NCI-H2171 (cell line): ENCODE measurements around the gene CHD8.

ENCODE experiments used
- DNase-seq: peaks from one replicate; lab custom pipeline; 2025; lab: John Stamatoyannopoulos, UW

The CHD8 gene

GRCh38 chr14:21369949-21370679 is 85.8 kb downstream of the CHD8 start:
- DNase-seq = no peak

- DNase-seq = no peak
Observed at GRCh38 chr14:21367582-21368144, 88.3 kb downstream of the CHD8 start.

GRCh38 chr14:21356511-21356910 is 99.4 kb downstream of the CHD8 start:
- DNase-seq = no peak

GRCh38 chr14:21352587-21352986 is 103.3 kb downstream of the CHD8 start:
- DNase-seq = no peak

GRCh38 chr14:21350539-21350938 is 105.4 kb downstream of the CHD8 start:
- DNase-seq = no peak

- no peak for DNase-seq
Observed at GRCh38 chr14:21347201-21347600, 108.7 kb downstream of the CHD8 start.

DNA sequence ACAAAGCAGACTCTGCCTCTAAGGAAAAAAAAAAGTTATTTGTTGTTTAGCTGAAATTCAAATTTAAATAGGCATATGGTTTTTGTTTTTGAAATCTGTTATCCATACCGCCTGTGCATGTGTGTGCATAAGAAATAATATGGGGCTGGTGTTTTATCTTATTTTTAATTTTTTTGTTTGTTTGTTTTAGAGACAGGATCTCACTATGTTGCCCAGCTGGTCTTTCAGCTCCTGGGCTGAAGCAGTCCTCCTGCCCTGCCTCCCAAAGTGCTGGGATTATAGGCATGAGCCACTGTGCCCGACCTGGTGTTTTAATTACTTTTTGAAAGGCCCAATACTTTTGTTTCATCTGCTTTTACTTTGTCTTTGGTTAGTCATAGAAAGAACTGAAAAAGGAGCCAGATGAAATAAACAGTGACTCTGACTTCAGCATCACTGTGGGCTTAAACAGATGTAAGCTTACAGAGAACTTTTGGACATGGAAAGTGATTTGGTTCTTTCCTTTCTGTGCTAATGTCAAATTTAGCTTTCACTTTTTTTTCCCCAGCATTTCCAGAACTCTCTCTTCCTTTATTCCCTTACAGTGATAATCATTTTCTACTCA is 109.3 kb downstream of the CHD8 start:
- DNase-seq = no peak

DNA sequence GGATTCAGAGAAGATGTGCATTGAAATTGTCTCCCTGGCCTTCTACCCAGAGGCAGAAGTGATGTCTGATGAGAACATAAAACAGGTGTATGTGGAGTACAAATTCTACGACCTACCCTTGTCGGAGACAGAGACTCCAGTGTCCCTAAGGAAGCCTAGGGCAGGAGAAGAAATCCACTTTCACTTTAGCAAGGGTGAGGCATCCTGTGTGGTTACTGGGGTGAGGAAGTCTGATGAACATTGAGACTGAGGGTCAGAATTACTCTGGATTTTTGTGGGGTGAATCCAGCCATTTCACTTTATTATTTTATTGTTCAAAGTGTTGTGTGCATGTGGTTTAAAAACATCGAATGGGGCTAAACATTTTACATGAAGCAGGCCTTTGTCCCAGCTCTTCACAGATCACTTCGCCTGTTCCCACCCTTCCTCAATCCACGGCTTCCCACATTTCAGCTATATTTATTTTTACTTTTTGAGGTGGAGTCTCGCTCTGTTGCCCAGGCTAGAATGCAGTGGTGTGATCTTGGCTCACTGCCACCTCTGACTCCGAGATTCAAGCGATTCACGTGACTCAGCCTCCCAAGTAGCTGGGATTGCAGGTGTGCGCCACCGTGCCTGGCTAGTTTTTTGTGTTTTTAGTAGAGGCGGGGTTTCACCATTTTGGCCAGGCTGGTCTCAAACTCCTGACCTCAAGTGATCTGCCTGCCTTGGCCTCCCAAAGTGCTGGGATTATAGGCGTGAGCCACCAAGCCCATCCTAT is 112.7 kb downstream of the CHD8 start:
- no peak for DNase-seq
